Superior temporal gyrus (tissue), 1 donor: ENCODE data around the gene OPHN1.
"Not testable (repeated sequence)": the region's sequence is repeated elsewhere in the genome, so short reads cannot be mapped to it uniquely, and the experiment has no call there.

ENCODE experiments used
- DNase-seq: peaks from one replicate; pipeline ENCODE4 v3.0.0-alpha.2; 2016; ENCODE audit errors: extremely low spot score

The OPHN1 gene

DNA sequence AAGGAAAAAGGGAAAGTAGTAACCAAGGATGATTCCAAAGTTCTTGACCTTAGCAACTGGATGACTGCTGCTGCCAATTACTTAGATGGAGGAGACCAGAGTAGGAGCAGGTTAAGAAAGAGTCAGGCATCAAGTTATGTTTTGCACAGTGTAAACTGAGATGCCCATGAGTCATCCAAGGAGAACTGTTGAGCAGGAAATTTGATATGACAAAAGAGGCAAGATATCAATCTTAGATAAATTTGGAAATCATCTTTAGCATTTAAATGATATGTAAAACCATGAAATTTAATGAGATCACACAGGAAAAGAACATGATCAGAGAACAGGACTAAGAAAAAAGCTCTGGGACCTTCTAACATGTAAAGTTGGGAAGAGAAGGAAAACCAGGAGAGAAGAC lies 361.3 kb downstream of the OPHN1 start:
- DNase-seq = no peak

DNA sequence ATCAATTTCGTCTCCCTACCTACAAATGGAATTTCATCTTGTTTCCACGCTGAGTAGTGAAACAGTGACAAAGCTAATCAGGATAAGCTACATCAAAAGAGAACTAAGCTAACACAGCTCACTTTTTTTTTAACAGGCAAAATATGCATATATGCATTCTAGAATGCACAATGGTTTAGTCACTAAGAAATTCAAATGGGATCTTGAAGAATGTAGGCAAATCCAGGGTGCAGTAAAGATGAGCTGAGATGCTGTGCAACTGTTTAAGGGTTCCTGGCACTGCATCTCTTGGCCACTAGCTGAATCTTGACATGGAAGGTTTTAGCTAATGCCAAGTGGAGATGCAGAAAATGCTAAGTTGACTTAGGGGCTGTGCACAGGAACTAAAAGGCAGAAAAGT lies 363.2 kb downstream of the OPHN1 start:
- DNase-seq = not testable (repeated sequence)

DNA sequence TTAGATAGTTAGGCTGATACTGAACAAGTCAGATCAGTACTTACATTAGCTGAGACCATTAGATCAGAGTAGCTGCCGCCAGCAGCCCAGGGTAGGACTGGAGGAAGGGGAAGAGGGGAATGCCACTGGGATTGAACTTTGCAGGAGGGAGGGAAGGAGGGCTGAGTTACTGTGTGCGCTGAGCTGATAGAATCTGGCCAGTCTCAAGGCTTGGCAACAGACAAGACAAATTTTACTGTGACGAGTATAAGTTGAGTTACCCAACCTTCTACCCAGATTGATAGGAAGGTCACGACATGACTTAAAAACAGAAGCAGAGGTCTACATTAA lies 372.1 kb downstream of the OPHN1 start:
- no peak for DNase-seq

DNA sequence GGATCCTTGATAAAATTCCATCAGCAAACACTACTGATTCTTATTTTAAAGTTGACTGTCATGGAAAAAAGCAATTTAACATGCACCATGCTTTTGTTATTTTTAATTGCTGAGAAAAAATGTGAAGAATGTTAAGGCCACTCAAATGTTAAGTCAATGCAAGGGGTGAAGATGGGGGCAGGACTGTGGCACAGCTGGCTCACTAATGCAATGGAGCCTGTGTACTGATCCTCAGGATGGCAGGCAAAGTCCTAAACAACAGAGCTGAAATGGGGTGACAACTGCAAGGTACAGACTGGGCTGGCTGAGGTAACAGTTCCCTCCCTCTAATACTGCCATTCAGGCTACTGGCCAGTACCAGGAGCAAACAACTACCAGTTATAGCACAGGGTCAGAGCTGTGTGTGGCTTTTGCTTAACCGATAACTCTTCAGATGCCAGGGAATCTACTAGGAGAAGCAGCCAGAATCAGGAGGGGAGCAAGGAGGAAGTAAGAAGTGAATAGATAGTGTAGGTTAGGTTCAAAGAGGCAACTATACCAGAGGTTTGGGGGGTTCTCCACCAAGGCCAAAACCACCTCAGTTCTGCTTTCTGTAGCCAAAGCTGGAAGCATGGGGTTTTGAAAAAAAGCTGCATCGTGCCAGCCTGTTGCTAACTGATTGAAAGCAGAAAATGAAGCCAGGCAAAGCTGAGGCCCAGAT lies 372.6 kb downstream of the OPHN1 start:
- no peak for DNase-seq

DNA sequence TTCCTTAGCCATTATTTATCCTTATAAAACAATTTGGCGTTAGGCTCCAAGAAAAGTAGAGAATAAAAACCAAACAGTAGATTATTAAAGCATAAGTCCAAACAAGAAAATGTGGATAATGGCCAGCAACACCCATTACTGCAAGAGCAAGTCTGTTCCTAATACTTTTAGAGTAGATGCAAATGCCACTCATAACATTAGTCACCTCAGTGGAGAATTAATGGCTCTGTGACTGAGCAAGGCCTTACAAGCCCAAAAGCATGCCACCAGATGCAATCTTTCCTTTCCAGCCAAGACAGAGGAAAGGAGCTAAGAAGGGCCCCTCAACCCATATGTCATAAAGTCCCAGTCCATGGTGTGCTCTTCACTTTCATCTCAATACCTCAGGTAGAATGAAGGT lies 373.8 kb downstream of the OPHN1 start:
- no peak for DNase-seq

DNA sequence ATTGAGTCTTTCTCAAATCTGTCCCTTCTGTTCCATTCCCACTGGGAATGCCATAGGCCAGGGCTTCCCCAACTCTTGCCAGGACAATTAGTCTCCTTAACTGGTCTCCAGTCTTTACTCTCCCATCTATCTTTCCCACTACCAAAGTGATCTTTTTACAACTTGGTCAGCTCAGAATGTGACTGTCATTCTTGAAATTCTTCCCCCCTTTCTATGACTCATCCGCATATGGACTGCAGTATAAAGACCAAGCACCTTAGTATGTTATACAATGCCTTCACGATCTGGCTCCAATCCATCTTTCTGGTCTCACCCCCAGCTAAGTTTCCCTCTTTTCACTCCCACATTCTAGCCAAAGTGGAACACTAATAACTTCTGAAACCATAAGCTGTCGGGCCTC lies 383.8 kb downstream of the OPHN1 start:
- DNase-seq = no peak

DNA sequence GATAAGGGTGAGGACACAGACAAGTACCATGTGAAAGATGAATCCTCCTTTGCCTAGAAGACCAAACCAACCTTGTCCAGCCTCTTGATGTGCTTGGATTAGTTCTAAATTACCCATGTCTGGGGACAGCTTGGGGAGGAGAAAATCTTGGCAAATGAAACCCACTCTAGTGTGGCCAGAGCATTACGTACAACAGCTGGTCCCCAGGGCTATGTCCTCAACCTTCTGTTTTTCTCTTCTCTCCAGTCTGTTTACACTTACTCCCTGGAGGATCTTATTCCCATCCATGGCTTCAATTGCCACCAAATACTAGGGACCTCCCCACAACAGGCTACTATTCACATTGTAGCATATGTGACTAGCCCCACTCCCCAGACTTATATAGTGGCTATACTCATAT lies 384.5 kb downstream of the OPHN1 start:
- no peak for DNase-seq

DNA sequence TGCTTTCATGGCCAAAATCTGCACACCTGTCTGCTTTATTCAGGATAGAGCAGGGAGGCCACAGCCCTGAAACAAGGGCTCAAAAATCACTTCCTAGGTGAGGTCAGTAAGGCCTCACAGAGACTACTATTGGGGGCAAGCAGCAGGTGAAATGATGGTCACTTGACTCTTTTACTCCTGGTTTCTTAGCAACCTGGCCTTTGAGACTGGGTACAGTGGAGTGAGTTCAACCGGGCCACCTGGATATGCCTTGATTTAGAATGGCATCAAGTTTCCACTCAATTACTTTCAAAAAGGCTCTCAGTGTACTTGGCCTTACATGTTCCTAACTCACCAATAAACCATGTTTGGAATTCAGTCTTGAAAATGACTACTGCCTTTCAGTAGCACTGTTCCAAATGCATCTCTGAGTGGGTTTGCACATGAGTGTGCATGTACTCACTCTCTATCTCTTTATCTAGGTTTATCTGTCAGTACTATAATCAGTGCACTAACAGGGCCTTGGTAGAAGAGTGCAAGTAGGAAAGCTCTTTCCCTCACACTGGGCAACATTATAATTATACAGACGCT lies 388.2 kb downstream of the OPHN1 start:
- DNase-seq = no peak

DNA sequence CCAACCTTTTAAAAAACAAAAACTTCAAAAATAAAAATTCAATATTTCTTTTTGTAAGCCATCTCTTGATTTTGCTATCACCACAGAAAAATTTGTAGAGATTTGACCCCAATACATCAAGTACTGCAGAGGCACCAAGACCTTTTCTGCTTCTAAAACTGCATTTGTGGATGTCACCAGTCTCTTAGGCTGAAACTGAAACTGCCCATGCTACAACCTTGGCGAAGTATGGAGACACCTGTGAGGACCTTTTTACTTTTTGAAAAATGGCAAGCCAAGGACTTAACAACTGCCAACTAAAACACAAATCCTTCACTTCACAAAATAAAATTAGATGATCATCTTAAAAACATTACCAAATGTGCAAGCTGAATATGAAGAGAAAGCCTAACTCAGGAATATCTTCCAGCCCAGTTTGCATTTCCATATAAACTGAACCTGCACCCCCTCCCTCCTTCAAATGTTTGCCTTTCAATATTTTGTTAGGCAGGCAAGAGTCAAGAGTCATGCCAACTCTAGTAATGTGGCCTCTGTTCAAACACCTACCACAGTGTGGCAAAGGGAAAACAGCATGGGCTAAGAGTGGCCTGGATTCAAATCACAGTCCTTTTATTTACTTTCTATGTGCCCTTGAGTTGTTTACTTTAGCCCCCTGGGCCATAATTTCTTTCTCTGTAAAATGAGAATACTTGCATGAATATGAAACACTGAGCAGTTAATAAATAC lies 389.4 kb downstream of the OPHN1 start:
- DNase-seq = no peak

DNA sequence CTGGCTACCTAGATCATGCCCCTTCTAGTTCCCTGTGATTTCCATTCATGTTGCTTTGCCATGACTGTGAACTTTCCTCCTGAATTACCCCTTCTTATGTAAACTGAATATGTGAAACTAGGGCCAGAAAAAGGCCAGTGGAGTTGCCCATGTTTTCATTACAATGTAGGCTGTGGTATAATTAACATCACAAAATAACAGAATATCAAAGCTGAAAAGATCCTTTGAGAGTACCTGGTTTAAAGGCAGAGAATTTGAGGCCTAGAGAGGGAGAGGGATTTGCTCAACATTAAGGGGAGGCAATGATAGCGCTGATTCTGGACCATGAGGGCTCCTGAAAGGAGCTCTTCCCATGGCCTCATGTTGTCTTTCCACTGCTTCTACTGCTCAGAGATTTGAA lies 392.2 kb downstream of the OPHN1 start:
- DNase-seq = no peak

DNA sequence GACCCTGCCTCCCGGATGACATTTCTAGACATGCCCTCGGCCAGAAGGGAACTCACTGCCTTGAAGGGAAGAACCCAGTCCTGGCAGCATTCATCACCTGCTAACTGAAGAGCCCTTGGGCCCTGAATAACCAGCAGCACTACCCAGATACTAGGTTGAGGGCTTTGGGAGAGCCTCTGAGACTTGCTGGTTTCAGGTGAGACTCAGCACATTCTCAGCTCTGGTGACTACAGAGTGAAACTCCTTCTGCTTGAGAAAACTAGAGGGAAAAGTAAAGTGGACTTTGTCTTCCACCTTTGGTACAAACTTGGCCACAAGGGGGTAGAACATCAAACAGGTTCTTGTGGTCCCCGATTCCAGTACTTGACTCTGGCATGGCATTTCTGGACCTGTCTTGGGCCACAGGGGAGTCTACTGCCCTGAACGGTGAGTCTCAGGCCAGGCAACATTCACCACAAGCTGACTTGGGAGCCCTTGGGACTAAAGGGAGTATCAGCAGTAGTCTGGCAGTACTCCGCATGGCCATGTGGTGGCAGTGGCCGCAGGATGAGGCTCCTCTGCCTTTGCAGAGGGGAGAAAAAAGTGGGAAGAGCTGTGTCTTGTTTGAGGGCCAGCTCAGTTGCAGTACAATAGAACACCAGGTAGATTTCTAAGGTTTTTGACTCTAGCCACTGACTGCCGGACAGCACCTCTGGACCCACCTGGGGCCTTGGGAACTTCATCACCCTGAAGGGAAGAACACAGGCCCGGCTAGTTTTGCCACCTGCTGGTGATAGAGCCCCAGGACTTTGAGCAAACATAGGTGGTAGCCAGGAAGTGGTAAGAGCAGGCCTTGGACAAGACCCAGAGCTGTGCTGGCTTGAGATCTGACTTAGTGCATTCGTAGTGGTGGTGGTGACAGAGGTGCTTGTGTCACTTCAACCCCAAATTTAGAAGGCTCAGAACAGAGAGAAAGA lies 414.8 kb downstream of the OPHN1 start:
- no peak for DNase-seq

DNA sequence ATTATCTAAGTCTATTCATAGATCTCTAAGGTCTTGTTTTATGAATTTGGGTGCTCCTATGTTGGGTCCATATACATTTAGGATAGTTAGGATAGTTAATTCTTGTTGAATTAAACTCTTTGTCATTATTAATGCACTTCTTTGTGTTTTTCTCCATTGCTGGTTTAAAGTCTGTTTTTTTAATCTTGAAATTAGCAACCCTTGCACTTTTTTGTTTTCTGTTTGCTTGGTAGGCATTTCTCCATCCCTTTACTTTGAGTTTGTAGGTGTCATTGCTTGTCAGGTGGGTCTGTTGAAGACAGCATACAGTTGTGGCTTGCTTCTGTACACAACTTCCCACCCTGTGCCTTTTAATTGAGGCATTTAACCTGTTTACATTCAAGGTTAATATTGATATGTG lies 434.8 kb downstream of the OPHN1 start:
- no peak for DNase-seq
